Muscle layer of colon (tissue), 2 donors: ENCODE measurements around the gene CDCA4.
A peak's percentile ranks its signal among the peaks of the same experiment; 100 is the strongest.

ENCODE experiments used
- H3K27ac ChIP-seq: one replicate; pipeline ENCODE4 v1.7.0; 2013; ENCODE audit warnings: low read depth, mild to moderate bottlenecking, low read length, moderate library complexity
- H3K27me3 ChIP-seq, 2 donors: one replicate each; pipeline ENCODE4 v1.7.0; 2013; ENCODE audit warnings: low read length in 2 of 2, mild to moderate bottlenecking in 2 of 2; ENCODE audit not compliant: insufficient read depth in 2 of 2, control insufficient read depth in 1 of 2
- H3K36me3 ChIP-seq: one replicate; pipeline ENCODE4 v1.7.0; 2013; ENCODE audit warnings: mild to moderate bottlenecking, low read length; ENCODE audit not compliant: insufficient read depth
- H3K4me1 ChIP-seq: one replicate; pipeline ENCODE4 v1.7.0; 2013; ENCODE audit warnings: mild to moderate bottlenecking, low read length; ENCODE audit not compliant: insufficient read depth
- H3K4me3 ChIP-seq, 2 donors: one replicate each; pipeline ENCODE4 v1.7.0; 2013; ENCODE audit warnings: low read length in 2 of 2, low read depth in 1 of 2, mild to moderate bottlenecking in 1 of 2, moderate library complexity in 1 of 2
- H3K9ac ChIP-seq: one replicate; pipeline ENCODE4 v1.7.0; 2013; ENCODE audit warnings: low read length
- H3K9me3 ChIP-seq: one replicate; pipeline ENCODE4 v1.7.0; 2013; ENCODE audit warnings: mild to moderate bottlenecking, low read length
- donor health status: abdominal sarcoma.
- donor health status: Adenocarcinoma of cecum.

Gene CDCA4

GRCh38 chr14:104993306-104993705 lies 27.6 kb downstream of the CDCA4 start:
- Histone ChIP-seq H3K9me3 (no peaks in the 10 kb centered on the region), H3K4me1 (no peaks in the 10 kb centered on the region), H3K9ac (no peak overlapping the region), H3K36me3 (peaks cover 6% of the 10 kb centered on the region), H3K27me3 (no peaks in the 10 kb centered on the region), H3K4me3 (no peak overlapping the region), H3K27ac (no peak overlapping the region)

DNA sequence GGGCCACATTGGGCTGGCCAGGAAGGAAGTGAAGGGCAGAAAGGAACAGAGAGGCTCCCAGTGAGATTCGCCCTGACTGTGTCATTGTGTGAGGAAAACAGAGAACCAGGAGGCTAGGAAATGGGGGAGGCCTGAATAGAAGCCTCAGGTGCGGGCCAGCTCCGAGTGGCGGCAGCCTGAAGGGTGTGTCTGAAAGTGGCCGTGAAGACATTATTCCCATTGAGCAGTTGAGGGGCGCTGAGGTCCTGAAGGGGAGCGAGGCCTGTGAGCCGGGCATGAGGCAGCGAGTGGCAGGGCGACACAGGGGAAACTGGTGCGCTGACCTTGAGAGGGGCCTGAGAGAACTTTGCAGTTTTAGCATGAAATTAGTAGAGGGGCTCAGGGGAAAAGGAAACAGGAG lies 28.4 kb downstream of the CDCA4 start:
- peaks cover 6% of the 10 kb centered on the region for H3K36me3 ChIP-seq
- no peak overlapping the region for H3K9ac ChIP-seq
- no peak overlapping the region for H3K27ac ChIP-seq
- no peak overlapping the region for H3K4me3 ChIP-seq
- no peaks in the 10 kb centered on the region for H3K9me3 ChIP-seq
- no peaks in the 10 kb centered on the region for H3K4me1 ChIP-seq
- H3K27me3 ChIP-seq: no peaks in the 10 kb centered on the region

GRCh38 chr14:104991896-104992230 lies 29.0 kb downstream of the CDCA4 start:
- Histone ChIP-seq H3K9me3 (no peaks in the 10 kb centered on the region), H3K27ac (no peak overlapping the region), H3K36me3 (peaks cover 6% of the 10 kb centered on the region), H3K4me1 (peaks cover 4% of the 10 kb centered on the region), H3K9ac (no peak overlapping the region), H3K4me3 (no peak overlapping the region), H3K27me3 (no peaks in the 10 kb centered on the region)

DNA sequence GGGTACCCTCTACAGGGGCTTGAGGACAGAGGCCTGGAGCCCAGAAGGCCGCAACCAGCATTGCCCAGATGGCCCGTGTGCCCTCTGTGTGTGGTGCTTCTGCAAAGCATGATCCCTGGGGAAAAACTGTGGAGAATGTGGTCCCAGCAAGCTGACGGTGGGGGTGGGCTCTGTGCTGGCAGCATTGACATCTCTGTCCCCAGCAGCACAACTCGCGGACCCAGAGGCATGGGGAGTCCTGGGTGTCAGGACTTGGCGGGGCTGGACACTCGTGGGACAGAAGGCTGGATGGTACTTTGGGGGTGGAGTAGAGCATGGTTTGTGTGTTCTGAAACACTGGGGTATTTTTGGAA lies 31.0 kb downstream of the CDCA4 start:
- Histone ChIP-seq H3K9ac (no peak overlapping the region), H3K4me1 (peaks cover 12% of the 10 kb centered on the region), H3K36me3 (peaks cover 6% of the 10 kb centered on the region), H3K4me3 (no peak overlapping the region), H3K27me3 (no peaks in the 10 kb centered on the region), H3K9me3 (no peaks in the 10 kb centered on the region), H3K27ac (no peak overlapping the region)

DNA sequence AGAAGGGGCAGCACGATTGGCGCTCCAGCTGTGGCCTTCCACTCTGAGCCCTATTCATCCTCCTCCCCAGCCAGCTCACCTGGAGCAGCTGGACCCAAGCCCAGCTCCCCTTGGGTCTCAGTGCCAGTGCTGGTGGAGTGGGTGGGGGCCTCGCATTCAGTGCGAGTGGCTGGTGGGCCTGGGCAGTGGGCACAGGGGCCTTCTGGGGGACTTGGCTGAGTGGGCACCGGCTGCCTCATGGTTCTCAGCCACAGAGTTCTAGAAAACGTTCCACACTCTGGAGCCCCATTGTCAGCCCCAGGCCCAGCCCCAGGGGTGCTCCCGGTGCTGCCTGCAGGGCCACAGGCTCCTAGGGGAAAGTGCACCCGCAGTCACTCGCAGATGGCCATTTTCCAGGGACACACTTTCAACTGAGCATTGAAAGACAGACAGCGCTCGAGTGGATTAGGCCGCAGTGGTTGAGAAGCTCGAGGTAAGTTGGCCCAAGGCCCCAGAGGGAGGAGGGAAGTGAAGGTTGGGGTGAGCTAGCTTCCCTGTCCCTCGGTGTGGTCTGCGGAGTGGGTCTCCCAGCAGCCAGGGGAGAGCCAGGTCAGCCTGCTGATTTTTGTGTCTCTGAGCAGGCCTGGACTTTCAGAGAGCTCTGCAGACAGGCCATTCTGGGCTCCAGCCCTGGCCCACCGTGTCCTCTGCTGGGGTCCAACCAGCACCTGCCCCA lies 31.5 kb downstream of the CDCA4 start:
- Histone ChIP-seq H3K9me3 (no peaks in the 10 kb centered on the region), H3K4me1 (peaks cover 12% of the 10 kb centered on the region), H3K27me3 (no peaks in the 10 kb centered on the region), H3K36me3 (peaks cover 6% of the 10 kb centered on the region), H3K27ac (no peak overlapping the region), H3K4me3 (no peak overlapping the region), H3K9ac (no peak overlapping the region)

DNA sequence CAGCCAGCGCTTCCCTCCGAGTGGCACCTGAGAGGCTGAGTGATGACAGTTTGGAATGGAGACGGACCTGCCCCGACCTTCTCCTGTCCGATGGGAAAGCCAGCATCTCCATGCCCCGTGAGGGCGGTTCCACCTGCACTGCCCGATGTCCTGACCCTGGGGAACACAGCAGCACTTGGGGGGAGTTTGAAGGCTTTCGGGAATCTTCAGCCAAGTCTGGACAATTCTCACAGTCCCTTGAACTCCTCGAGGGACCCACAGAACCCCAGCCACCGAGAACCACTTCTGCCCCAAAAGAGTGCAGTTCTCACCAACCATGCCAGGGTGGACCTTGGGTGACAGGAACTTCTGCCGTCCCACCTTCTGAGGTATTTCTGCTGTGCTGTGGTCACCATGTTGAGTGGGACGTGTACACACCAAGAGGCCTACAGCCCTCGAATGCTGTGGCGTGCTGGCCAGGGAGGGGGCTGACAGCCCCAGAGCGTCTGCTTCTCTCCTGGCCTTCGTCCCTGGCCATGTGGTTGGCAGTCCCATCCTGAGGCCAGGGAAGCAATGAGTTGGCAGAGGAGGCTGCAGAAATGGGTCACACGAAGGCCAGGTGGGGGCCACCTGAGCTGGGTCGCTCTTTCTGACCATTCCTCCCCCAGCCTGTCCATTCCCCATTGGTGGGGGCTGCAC lies 34.3 kb downstream of the CDCA4 start:
- Histone ChIP-seq H3K4me1 (peaks cover 12% of the 10 kb centered on the region), H3K36me3 (no peaks in the 10 kb centered on the region), H3K9ac (no peak overlapping the region), H3K27ac (peak overlapping the region; percentile 32), H3K27me3 (no peaks in the 10 kb centered on the region), H3K9me3 (no peaks in the 10 kb centered on the region), H3K4me3 (peak overlapping the region; percentile 55 to 87)

- Histone ChIP-seq H3K36me3 (no peaks in the 10 kb centered on the region), H3K9ac (no peak within 1 kb of the TSS), H3K4me1 (peaks cover 12% of the 10 kb centered on the region), H3K27ac (peak within 1 kb of the TSS; percentile 32), H3K27me3 (no peaks in the 10 kb centered on the region), H3K4me3 (peak within 1 kb of the TSS; percentile 55 to 87), H3K9me3 (no peaks in the 10 kb centered on the region)
Observed at GRCh38 chr14:104985675-104986486, 35.0 kb downstream of the CDCA4 start, which contains the start of gene CLBA1. Gene CLBA1, plus strand, starts transcription at chr14:104985788. Its CDS starts 644 bp downstream, at chr14:104986432.

DNA sequence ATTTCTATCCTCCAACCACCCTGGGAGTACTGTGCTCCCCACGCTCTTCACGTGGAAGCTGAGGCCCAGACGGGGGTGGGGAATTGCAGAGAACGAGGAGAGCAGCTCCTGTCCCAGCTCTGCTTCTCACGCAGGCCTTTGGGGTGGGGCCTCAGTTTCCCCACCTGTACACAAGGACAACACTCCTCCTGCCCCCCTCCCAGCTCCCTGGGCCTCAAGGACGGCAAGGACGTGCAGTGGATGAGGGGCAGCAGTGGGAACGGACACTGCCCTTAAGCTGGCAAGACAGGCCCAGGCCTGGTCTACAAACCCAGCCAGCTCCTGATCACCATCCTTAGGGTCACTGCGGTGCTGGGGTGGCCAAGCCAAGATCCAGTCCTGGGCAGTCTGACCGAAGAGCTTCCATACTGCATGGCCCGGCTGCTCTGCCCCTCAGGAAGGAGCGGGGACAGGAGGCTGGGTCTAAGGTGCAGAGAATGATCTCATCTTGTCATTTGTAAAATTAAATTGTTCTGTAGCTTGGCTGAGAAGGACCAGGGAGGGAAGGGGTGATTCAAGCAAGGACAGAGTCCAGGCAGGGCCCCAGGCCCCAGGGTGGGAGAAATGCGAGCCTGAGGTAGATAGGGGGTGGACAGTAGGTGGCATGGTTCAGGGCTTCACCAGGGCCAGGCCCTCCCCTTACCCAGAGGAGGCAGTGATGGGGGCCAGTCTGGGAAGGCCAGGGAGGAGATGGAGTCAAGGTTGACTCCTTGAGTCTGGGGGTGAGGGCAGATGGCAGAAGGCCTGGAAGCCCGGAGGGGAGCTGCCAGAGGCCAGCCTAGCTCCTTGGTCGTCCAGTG lies 36.6 kb downstream of the CDCA4 start:
- H3K27me3 ChIP-seq: no peaks in the 10 kb centered on the region
- H3K27ac ChIP-seq: no peak overlapping the region
- H3K4me3 ChIP-seq: no peak overlapping the region
- H3K9ac ChIP-seq: no peak overlapping the region
- H3K9me3 ChIP-seq: no peaks in the 10 kb centered on the region
- H3K4me1 ChIP-seq: peaks cover 19% of the 10 kb centered on the region
- no peaks in the 10 kb centered on the region for H3K36me3 ChIP-seq

GRCh38 chr14:104983231-104983721 lies 37.6 kb downstream of the CDCA4 start:
- Histone ChIP-seq H3K36me3 (no peaks in the 10 kb centered on the region), H3K27me3 (no peaks in the 10 kb centered on the region), H3K4me3 (no peak overlapping the region), H3K27ac (no peak overlapping the region), H3K4me1 (peaks cover 19% of the 10 kb centered on the region), H3K9me3 (no peaks in the 10 kb centered on the region), H3K9ac (no peak overlapping the region)

- Histone ChIP-seq H3K4me1 (peaks cover 20% of the 10 kb centered on the region), H3K36me3 (no peaks in the 10 kb centered on the region), H3K9me3 (no peaks in the 10 kb centered on the region), H3K4me3 (no peak overlapping the region), H3K27me3 (no peaks in the 10 kb centered on the region), H3K27ac (no peak overlapping the region), H3K9ac (no peak overlapping the region)
Observed at GRCh38 chr14:104982548-104983230, 38.2 kb downstream of the CDCA4 start.
